Activated naive CD4-positive, alpha-beta T cell treated with Interleukin-2 at 50 U/mL for 16 hours (primary cell): ENCODE data around the gene ANKAR.
"Not testable (repeated sequence)": the region's sequence is repeated elsewhere in the genome, so short reads cannot be mapped to it uniquely, and the experiment has no call there.

ENCODE experiments used
- DNase-seq: peaks from one replicate; pipeline ENCODE4 v3.0.0-alpha.2; 2020

ANKAR gene, protein sequence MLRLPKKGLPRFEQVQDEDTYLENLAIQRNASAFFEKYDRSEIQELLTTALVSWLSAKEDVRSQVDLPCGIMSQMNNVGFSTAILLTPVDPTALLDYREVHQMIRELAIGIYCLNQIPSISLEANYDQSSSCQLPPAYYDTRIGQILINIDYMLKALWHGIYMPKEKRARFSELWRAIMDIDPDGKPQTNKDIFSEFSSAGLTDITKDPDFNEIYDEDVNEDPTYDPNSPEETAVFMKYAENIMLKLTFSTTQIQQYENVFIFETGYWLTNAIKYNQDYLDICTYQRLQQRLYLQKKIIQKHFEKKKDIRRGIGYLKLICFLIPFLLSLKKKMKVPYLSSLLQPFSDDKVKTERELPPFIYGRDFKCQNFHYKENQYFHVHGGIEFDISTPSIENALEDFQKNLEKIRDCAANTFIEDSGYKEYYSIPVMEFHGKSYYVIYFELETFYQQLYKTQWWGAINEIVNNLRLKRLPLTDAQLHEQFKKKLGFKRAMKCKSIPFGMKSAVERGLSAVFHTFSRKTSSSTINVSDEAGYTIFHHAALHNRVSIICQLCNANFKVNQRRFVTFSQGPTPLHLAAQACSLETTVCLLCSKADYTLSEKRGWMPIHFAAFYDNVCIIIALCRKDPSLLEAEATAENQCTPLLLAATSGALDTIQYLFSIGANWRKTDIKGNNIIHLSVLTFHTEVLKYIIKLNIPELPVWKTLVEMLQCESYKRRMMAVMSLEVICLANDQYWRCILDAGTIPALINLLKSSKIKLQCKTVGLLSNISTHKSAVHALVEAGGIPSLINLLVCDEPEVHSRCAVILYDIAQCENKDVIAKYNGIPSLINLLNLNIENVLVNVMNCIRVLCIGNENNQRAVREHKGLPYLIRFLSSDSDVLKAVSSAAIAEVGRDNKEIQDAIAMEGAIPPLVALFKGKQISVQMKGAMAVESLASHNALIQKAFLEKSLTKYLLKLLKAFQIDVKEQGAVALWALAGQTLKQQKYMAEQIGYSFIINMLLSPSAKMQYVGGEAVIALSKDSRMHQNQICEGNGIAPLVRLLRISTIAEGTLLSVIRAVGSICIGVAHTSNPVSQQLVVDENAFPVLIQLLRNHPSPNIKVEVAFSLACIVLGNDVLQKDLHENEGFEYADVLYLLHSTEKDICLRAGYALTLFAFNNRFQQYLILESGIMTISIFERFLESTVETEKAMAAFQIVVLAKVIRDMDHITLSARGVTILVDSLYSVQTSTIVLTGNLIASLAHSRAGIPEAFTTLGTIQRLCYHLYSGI (N-terminal part only)

DNA sequence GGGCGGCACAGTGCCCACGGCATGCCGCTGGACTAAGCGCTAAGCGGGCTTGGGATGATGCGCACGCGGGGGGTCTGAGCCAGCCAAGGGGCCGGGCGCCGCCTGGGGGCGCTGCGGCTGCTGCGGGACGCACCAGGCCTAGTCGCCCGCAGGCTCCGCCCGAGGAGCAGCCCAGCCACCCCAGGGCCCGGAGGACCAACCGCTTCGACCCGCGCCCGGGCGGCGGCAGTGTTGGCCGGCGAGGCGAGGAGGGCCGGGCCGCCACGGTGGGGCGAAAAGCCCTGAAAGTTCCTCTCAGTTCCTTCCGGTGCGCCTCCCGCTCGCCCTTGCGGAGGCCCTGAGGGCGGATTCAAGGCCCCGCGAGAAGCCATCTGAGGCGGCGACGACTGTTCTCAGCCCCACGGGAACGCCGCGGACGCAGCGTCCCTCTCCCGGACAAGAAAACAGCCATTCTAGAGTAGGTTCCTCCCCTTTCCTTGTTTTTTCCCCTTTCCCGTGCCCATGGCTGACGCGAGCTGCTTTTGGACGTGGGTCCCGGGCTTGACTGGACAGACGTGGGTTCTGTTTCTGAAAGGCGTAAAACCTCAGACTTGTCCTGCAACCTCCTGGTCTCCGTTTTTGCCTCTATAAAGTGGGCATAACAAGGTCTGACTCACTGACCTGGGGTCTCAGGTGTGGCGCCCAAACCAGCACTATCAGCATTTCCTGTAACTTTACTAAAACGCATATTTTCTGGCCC lies at the start of gene ANKAR:
TSS of gene ANKAR (plus strand) at position 297 of the 739 bp plus-strand sequence. CDS start 1,821 bp downstream, outside the sequence.
- DNase-seq = peak; percentile 83

DNA sequence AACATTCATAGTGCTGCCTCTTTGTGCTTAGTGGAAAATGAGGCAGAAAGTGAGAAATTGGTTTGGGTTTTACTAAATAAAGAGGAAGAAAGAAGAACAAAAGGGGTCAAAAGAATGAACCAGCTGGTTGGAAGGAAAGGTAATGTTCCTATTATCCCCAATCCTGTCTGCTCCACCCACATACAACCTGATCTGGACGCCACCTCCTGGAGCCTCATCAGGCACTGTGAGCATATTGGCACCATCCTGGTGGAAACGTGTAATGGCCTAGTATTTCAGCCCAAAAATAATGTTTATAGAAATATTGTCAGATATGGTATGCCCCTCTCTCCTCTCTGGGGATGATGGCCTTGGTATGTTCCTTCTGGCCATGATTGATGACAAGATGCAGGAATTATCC lies 48.8 kb upstream of the ANKAR start:
- DNase-seq = no peak

DNA sequence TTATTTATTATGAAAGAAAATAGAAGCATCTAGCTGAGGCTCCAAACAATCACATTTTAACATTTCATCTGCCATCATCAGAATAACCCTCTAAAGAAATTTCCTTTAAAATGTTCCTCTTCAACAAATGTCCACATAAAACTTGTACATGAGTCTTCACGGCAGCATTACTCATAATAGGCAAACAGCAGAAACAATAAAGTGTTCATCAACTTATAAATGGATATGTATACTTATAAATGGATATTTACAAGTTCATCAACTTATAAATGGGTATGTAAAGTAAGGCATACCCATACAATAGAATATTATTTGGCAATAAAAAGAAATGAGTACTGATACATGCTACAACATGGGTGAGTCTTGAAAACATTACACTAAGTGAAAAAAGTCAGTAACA lies 46.7 kb upstream of the ANKAR start:
- DNase-seq = no peak

DNA sequence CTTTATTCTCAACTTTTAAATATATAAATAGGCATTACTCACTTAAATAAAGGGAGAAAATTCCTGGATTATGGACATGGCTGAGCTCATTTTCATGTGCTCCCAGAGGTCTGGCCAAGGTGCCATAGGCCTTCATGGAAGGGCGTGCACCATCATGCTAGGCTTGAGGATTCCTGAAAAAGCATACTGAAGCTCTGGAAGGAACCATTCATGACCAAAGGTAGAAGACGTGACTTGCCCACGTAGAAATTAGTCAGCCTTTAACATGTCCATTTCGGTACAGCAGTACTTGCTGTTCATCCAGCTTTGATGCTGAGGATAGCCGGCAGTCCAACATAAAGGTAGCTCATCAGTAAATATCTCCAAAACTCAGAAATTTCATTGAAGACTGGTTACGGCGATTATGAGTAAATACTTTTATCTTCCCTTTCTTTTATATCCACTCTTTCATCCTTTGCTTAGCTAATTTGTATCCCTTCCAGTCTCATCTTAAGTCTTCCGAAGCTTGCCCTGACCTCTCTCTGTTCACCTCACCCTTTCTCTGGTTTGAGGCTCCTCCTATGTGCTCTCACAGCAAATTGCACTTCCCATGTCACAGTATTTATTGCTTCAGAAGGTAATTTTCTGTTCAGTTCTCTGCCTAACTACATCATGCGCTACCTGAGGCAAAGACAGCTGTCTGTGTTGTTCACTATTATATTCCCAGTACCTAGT lies 45.5 kb upstream of the ANKAR start:
- no peak for DNase-seq

DNA sequence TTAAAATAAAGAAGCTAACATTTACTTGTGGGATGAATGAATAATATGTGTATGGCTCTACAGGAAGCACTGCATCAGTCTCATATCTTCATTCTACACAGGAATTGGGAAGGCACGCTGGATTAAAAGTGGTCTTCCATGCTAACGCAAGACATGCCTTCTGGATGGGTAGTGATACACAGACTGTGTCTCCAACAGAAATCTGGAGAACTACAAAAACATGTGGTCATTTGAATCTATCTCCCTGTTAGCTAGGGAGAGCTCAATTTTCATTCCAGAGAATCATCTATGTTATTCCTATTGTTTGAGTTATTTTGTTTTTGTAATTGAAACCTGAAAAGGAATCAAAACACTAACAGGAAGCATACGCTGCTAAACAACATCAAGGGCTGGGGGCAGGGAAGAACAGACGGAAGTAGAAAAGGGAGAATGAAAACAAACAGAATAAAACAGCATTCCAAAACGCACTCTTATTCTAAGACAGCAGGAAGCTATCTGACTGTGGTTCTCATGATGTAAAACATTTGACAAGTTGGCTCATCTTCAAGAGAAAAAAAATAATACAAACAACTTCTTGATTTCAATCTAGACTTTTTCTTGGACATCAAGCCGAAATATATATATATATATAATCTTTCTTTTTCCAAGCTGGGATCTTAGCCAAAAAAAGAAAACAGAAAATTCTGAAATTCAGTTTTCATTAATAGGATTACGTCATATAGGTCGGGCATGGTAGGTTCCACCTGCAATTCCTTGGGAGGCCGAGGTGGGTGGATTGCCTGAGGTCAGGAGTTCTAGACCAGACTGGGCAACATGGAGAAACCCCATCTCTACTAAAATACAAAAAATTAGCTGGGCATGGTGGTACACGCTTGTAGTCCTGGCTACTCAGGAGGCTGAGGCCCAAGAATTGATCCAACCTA lies 44.7 kb upstream of the ANKAR start:
- DNase-seq = no peak

DNA sequence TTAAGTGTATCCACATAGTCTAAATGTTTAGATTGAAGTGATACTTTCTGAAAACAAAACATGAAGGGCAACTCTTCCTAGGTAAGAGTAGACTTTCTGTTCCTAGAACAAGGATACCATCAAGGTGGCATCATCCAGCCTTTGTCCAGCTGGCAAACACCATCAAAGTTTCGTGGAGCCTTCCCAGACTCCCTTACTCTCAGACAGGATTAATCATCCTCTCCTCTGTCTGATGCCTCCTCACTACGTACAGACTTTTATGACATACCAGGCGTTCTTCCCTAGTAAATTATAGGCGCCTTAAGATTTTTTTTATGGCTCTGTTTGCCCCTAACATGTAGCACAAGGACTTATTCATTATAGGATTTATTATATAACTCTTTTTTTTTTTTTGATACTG lies 42.6 kb upstream of the ANKAR start:
- DNase-seq = no peak

DNA sequence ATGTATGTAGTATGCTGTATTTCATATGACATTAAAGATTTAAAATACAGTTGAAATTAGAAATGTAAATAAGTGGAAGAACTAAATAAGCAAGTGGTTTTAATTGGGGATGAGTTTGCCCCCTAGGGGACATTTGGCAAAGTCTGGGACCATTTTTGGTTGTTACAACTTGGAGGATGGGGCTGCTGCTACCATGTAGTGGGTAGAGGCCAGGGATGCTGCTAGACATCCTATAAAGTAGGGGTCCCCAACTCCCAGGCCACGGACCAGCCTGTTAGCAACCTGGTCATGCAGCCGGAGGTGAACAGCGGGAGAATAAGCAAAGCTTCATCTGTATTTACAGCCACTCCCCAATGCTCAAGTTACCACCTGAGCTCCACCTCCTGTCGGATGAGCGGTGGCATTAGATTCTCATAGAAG lies 41.1 kb upstream of the ANKAR start:
- DNase-seq = peak; percentile 6

DNA sequence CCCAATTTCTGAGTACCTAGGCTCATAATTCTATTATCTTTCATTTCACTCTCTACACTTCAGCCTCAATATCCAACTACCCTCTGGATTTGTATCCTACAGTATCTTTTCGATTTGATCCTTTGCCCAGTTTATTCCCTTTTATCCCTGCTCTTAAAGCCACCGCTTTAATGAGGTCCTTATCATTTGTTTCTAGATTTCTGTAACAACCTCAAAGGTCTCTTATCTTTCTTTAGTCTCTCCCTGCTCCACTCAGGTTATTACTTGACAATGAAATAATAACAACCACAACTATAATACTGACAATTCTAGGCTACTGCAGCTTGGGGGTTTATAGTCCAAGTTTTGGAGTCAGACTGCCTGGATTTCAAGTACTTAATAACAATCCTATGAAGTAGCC lies 39.1 kb upstream of the ANKAR start:
- no peak for DNase-seq

DNA sequence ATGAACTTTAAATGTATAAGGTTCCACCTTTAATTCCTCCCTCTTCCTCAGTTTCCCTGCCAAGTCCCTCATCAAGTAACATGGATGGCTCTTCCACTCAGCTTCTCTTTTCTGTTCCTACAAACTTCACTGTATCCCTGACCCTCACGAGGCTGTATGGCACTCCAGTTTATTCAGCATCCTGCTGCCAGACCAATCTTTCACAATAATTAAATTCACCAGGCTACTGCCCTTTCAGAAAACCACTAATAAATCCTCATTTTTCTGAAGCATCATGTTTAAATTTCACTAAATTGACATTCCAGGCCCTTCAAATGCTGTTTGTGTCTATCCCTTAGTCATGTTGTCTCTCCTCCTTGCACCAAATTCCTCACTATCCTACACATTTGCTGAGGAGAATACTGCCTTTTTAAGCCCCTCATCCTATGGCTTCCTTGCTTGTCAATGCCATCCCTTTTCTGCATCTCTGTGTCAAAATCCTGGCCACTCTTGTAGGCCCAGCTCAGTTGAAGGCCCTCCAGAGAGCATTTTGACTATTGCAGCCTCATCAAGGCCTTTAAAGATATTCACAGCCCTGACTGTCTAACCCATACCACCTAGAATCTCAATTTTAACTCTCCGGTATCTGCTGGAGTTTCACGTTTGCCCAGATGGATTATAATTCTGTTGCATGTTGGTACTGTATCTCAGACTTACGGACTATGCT lies 36.0 kb upstream of the ANKAR start:
- no peak for DNase-seq

DNA sequence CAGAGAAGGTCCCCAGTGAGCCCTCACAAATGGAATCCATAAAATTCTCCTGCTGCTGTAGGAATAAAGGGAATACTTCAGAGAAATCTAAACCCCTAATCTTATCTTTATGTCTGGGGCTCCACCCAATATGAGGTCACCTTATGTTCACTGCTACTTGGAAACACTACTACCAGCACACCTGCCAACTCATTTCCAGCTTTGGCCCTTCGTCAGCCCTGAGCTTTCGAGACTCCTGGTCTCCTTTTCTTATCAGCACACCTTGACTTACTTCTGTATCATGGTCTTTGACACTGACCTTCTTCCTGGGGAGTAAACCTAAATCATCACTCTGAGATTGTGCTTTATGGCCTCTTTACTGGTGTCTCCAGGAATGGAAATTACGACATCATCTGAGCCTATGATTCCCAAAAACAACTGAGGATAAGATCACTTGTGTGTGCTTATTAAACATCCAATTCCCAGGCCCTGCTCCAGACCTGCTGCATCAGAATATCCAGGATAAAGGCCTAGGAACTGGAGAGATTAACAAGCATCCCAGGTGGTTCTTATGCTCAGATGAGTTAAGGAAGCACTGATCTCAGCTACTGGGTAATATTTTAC lies 35.4 kb upstream of the ANKAR start:
- no peak for DNase-seq

DNA sequence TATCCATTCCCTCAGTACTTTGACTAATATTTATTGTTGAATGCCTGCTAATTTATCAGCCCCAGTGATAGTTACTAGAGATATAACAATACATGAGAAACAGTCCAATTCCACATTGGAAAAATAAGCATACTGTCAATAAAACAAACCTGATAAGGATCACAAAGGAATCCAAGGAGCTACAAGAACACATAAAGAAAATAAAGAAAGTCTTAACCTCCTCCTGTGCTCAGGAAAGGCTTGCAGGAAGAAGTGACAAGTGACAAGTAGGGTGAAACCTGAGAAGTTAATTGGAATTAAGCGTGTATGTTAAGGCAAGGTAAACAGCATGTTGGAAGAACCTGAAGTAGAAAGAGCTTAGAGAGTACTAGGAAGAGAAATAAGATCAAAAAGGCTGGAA lies 33.5 kb upstream of the ANKAR start:
- no peak for DNase-seq

DNA sequence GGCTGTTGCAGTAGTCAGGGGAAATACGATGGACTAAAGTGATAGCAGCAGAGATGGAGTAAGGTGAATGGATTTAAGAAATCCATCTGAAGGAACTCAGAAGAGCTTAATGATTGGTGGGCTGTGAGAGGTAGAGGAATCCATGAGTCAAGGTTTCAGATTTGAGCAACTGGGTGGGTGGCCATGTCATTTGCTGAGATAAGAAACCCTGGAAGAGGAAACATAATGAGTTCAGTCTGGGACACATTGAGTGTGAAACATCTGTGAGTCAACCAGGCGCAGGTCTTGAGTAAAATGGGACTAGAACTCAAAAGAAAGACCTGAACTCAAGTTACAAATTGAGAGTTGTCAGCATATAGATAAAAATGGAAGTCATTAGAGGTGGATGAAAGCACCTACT lies 32.9 kb upstream of the ANKAR start:
- peak; percentile 31 for DNase-seq

DNA sequence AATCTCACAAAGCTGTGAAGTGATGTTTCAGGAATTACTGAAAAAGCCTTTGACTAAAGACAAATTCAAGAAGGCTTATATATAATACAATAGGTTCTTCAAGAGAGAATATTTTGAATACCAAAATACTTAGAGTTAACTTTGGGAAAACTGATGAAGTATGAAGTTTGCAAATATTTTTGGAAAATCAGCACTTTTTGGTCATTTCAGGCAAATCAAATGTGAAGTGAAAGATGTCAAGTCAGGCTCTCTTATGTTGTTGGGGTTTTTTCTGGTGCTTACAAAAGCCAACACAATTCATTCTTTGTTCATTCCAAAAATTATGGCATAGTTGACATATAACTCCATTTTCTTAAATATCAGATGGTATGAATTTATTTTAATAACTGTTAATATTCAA lies 27.9 kb upstream of the ANKAR start:
- DNase-seq = no peak

DNA sequence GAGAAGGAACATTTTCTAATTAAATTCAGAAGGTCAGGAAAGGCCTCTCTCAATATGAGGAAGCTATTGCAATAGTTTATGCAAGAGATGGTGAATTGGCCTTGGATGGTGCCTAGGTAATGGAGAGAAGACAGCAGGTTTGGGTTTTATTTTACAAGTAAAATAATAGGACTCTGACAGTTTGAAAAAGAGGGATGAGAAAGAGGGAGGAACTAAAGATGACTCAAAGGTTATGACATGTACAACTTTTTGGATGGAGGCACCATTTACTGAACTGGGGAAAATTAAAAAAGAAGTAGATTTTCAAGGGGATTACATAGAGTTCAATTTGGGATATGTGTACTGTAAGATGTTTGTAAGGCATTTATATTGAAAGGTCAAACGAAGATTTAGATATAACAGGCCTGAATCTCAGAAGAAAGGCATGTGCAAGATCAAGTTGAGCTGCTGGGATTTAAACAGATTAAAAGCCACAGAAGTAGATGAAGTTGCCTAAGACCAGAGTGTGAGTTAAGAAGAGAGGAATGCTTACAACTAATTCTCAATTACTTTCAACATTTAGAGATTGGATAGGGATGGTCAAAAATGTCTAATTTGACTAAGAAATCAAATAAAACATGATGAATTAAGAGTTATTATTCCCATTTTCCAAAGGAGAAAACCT lies 25.5 kb upstream of the ANKAR start:
- no peak for DNase-seq

DNA sequence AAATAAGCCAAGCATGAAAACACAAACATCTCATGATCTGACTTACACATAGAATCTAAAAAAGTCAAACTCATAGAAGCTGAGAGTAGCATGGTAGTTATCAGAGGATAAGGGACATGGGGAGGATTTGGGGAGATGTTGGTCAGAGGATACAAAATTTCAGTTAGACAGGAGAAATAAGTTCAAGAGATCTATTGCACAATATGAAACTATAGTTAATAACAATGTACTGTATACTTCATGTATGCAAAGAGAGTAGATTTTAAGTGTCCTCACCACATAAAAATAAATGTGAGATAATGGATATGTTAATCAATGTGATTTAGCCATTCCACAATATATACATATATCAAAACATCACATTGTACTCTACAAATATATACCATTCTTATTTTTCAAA lies 23.2 kb upstream of the ANKAR start:
- no peak for DNase-seq

DNA sequence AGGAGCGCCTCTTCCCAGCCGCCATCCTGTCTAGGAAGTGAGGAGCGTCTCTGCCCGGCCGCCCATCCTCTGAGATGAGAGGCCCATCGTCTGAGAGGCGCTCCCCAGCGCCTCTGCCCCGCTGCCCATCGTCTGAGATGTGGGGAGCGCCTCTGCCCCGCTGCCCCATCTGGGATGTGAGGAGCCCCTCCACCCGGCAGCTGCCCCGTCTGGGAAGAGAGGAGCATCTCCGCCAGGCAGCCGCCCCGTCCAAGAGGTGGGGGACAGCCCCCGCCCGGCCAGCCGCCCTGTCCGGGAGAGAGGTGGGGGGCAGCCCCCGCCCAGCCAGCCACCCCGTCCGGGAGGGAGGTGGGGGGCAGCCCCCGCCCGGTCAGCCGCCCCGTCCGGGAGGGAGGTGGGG lies 21.0 kb upstream of the ANKAR start:
- not testable (repeated sequence) for DNase-seq

DNA sequence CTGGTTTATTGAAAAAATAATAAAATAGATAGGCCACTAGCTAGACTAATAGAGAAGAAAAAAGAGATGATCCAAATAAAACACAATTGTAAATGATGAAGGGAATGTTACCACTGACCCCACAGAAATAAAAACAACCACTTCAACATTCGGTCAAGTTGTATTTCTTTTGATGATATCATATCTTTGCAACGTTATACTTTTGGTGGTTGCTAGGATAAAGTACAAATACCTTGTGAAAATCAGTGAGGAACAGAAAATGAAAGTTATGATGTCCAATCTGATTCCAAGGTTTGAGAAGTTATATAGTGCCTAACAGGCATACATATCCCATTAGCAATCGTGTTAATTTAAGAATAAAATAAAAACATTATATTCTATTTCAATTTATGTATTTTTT lies 19.8 kb upstream of the ANKAR start:
- DNase-seq = no peak

DNA sequence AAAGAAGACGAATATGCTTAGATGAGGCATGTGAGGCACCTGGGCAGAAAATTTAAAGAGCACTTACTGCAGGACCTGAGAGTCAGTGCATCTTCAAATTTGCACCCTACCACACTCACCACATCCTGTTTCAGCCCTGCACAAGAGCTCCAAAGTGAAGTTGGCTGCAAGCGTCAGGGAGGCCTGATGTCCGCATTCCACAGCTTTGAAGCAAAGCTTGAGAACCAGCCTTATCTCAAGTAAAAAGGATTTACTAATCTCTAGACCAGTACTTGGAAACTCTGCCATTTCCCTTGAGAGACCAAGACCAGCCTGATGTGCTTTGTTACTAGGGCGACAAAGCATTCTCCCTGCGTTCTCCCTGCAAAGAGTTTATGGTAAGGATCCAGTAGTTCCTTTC lies 16.6 kb upstream of the ANKAR start:
- DNase-seq = peak; percentile 33
